ENCODE data around the gene NHS.

Gene NHS

GRCh38 chrX:17747692-17748091, 372.7 kb downstream of the NHS start:
- H3K27ac ChIP-seq: no peak overlapping the region
- TF ChIP-seq, protein P1, sequence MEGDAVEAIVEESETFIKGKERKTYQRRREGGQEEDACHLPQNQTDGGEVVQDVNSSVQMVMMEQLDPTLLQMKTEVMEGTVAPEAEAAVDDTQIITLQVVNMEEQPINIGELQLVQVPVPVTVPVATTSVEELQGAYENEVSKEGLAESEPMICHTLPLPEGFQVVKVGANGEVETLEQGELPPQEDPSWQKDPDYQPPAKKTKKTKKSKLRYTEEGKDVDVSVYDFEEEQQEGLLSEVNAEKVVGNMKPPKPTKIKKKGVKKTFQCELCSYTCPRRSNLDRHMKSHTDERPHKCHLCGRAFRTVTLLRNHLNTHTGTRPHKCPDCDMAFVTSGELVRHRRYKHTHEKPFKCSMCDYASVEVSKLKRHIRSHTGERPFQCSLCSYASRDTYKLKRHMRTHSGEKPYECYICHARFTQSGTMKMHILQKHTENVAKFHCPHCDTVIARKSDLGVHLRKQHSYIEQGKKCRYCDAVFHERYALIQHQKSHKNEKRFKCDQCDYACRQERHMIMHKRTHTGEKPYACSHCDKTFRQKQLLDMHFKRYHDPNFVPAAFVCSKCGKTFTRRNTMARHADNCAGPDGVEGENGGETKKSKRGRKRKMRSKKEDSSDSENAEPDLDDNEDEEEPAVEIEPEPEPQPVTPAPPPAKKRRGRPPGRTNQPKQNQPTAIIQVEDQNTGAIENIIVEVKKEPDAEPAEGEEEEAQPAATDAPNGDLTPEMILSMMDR (IDR thresholded peaks at IDR 0.05): no peak
- TF ChIP-seq ZFX (IDR thresholded peaks at IDR 0.05; ENCODE audit: borderline replicate concordance): no peak

DNA sequence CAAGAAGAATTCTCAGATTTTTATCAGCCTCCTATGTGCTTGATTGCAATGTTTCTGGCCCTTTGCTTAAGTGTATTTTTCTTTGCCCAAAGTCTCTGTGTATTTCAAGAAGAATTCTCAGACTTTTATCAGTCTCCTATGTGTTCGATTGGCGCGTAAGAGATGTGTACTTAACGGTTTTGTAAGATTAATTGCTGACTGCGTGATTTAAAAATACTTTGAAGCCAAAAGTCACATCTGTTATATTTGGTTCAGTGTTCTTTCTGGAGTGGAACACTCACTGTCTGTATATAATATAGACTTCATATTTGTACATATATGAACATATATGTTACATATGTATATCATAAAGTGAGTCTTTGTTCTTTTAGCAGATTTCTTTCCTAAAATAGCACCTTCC, 373.7 kb downstream of the NHS start:
- no peak overlapping the region for H3K27ac ChIP-seq
- TF ChIP-seq, protein P1 (IDR thresholded peaks at IDR 0.05): no peak
- no peak for TF ChIP-seq ZFX (IDR thresholded peaks at IDR 0.05; ENCODE audit: borderline replicate concordance)

GRCh38 chrX:17750436-17750835, 375.4 kb downstream of the NHS start:
- H3K27ac ChIP-seq: no peak overlapping the region
- TF ChIP-seq, protein P1 (IDR thresholded peaks at IDR 0.05): no peak
- TF ChIP-seq ZFX (IDR thresholded peaks at IDR 0.05; ENCODE audit: borderline replicate concordance): no peak

- no peak overlapping the region for H3K27ac ChIP-seq
- TF ChIP-seq ZFX (IDR thresholded peaks at IDR 0.05; ENCODE audit: borderline replicate concordance): no peak
- TF ChIP-seq, protein P1 (IDR thresholded peaks at IDR 0.05): no peak
Observed at GRCh38 chrX:17758382-17758781, 383.4 kb downstream of the NHS start.

- no peak overlapping the region for H3K27ac ChIP-seq
- TF ChIP-seq, protein P1 (IDR thresholded peaks at IDR 0.05): no peak
- TF ChIP-seq ZFX (IDR thresholded peaks at IDR 0.05; ENCODE audit: borderline replicate concordance): no peak
Observed at GRCh38 chrX:17759990-17760389, 385.0 kb downstream of the NHS start.

- TF ChIP-seq, protein P1 (IDR thresholded peaks at IDR 0.05): no peak
- TF ChIP-seq ZFX (IDR thresholded peaks at IDR 0.05; ENCODE audit: borderline replicate concordance): no peak
- H3K27ac ChIP-seq: no peak overlapping the region
Observed at GRCh38 chrX:17767734-17768133, 392.7 kb downstream of the NHS start.

DNA sequence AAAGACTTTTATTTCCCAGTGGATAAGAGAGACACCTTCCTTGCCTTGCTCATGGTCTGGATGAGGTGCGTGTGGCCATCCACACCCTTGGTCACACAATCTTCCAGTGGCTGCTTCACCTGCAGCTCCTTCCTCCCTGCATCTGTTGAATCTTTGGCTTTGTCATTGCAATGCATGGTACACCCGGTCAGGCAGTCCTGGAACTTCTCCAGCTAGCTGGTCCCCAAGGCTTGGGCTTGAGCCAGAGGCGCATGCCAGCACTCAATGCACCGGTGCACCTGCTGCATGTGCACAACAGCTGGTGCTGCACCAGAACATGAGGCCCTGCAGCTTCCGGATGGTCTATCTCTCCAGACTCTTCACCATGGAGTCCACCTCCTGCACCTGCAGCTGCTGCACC, 394.0 kb downstream of the NHS start:
- no peak for TF ChIP-seq ZFX (IDR thresholded peaks at IDR 0.05; ENCODE audit: borderline replicate concordance)
- TF ChIP-seq, protein P1 (IDR thresholded peaks at IDR 0.05): no peak
- no peak overlapping the region for H3K27ac ChIP-seq
